BLaER1 (cell line): Measurements from ENCODE around the gene NCKAP5.

Source experiments
- H3K27ac ChIP-seq: shearing (Covaris generic); formaldehyde crosslinking; 2 replicates; pipeline ENCODE4 v1.8.1; 2022
- H3K27me3 ChIP-seq: shearing (Covaris generic); formaldehyde crosslinking; 2 replicates; pipeline ENCODE4 v1.8.1; 2022
- H3K36me3 ChIP-seq: shearing (Covaris generic); formaldehyde crosslinking; 2 replicates; pipeline ENCODE4 v1.8.1; 2022
- H3K4me1 ChIP-seq: shearing (Covaris generic); formaldehyde crosslinking; 2 replicates; pipeline ENCODE4 v1.8.1; 2022
- H3K4me2 ChIP-seq: shearing (Covaris generic); formaldehyde crosslinking; 2 replicates; pipeline ENCODE4 v1.8.1; 2022
- H3K4me3 ChIP-seq: shearing (Covaris generic); formaldehyde crosslinking; 2 replicates; pipeline ENCODE4 v1.8.1; 2022
- H3K9ac ChIP-seq: shearing (Covaris generic); formaldehyde crosslinking; 2 replicates; pipeline ENCODE4 v1.8.1; 2022
- H3K9me3 ChIP-seq: shearing (Covaris generic); formaldehyde crosslinking; 2 replicates; pipeline ENCODE4 v1.8.1; 2022
- H4K20me1 ChIP-seq: shearing (Covaris generic); formaldehyde crosslinking; 2 replicates; pipeline ENCODE4 v1.8.1; 2022
- Cebpa-rat ChIP-seq: shearing (Covaris generic); IDR thresholded peaks from 2 replicates; pipeline ENCODE4 v1.8.1; 2022

Gene NCKAP5

DNA sequence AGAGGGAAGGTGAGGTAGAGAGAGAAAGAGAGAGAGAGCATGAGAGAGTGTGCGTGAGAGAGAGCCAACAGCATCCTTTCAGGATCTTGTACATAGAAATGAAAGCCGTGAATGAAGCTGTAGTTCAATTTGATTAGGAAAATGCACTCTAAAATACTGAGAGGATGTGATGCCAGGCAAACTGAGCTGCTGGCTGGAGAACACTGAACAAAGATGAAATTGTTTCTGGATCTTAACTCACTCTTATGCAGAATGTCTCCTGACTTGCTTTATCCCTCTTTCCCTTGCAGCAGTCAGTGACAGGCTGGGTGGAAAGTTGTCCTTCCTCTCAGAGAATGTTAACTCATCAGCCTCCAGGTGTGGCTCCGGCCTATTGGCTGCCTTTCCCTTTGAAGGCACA lies 908.9 kb downstream of the NCKAP5 start:
- no peaks in the 10 kb centered on the region for H3K27me3 ChIP-seq
- H4K20me1 ChIP-seq = no peaks in the 10 kb centered on the region
- no peaks in the 10 kb centered on the region for H3K4me1 ChIP-seq
- no peak for TF ChIP-seq Cebpa-rat
- H3K4me3 ChIP-seq = no peak overlapping the region
- no peak overlapping the region for H3K4me2 ChIP-seq
- H3K27ac ChIP-seq = no peak overlapping the region
- no peaks in the 10 kb centered on the region for H3K9me3 ChIP-seq
- no peaks in the 10 kb centered on the region for H3K36me3 ChIP-seq
- no peak overlapping the region for H3K9ac ChIP-seq

DNA sequence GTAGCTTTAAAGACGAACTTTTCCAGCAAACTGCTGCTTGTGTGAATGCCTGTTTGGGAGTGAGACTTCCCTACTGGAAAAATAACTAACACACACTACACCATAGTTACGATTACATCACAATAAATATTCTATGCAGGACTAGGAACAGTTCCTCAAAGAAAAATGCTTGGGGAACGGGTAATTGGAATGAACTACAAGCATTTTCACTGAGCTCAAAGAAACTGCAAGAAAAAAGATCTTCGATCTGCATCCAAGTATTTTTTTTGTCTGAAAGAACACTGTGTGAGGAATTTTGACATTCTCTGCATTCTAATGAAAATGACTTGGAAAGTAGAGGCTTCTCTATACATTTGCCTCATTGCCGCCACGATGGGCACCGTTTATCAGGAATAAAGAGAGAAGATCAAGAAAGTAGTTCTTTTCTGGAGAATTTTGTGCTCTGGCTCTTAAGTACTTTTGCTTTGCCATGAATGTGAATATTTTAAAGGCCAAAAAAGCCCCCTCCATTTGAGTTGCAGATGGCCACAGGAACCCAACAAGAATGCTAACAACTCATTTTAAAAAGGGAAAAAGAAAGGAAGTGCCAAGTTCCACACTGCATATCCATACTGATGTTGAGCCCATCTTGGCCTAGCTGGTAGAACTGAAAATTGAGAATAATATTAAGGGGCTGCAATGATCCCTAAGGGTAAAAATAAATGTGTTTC lies 911.8 kb downstream of the NCKAP5 start:
- Histone ChIP-seq H3K27me3 (no peaks in the 10 kb centered on the region), H3K9ac (no peak overlapping the region), H3K27ac (no peak overlapping the region), H3K4me1 (no peaks in the 10 kb centered on the region), H4K20me1 (no peaks in the 10 kb centered on the region), H3K4me2 (no peak overlapping the region), H3K4me3 (no peak overlapping the region), H3K9me3 (no peaks in the 10 kb centered on the region), H3K36me3 (no peaks in the 10 kb centered on the region)
- no peak for TF ChIP-seq Cebpa-rat

DNA sequence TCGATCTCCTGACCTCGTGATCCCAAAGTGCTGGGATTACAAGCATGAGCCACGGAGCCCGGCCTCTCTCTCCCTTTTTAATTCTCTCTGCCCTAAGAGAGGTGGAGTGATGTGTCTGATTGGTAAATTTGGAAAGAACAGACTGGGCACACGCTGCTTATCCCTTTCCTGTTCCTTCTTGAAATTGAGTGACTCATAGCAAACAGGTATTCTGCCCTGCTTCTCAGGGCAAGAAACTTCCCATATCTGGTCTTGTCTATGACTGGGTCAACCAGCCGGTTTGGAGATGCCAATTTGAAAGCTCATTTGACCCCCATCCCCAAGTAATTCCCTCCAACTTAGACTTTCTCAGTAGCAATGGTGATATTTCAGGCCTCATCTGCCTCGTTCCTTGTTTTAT lies 913.3 kb downstream of the NCKAP5 start:
- Histone ChIP-seq H3K36me3 (no peaks in the 10 kb centered on the region), H3K27ac (no peak overlapping the region), H3K4me1 (no peaks in the 10 kb centered on the region), H3K9ac (no peak overlapping the region), H3K4me2 (no peak overlapping the region), H4K20me1 (no peaks in the 10 kb centered on the region), H3K27me3 (no peaks in the 10 kb centered on the region), H3K9me3 (no peaks in the 10 kb centered on the region), H3K4me3 (no peak overlapping the region)
- no peak for TF ChIP-seq Cebpa-rat

DNA sequence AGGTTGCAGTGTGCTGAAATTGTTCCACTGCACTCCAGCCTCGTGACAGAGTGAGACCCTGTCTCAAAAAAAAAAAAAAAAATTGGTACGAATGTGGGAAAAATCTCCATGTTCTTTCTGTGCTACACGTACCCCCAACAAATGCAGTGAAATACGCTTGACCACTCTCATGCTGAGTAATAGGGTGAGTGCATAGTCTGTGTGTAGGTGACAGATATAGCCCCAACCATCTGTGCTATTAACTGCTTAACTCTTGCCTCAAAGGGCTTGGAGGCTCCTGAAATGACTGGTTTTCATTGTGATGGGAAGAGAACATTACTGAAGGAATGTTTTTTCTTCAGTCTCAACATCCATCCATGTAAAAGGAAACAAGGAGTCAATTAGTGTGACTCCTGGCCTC lies 913.9 kb downstream of the NCKAP5 start:
- Histone ChIP-seq H3K36me3 (no peaks in the 10 kb centered on the region), H3K27ac (no peak overlapping the region), H3K4me2 (no peak overlapping the region), H3K9me3 (no peaks in the 10 kb centered on the region), H3K4me3 (no peak overlapping the region), H4K20me1 (no peaks in the 10 kb centered on the region), H3K4me1 (no peaks in the 10 kb centered on the region), H3K9ac (no peak overlapping the region), H3K27me3 (no peaks in the 10 kb centered on the region)
- TF ChIP-seq Cebpa-rat = no peak

DNA sequence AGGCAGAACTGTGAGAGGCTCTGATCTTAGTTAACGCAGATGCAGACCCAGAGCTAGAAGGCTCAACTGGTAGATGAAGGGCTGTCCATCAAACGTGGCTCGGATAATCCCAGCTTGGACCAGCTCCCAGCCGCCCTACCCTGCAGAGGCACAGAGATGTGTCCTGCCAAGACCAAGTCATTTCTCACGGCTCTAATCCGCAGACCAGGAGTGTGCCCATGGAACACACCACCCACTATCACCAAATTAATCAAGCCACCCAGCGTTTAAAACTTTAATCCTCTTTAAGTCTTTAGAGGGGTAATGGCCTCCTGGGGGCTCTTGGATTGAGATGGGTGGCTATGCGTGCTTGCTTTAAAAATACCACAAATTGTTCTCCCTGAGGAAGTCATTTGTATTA lies 915.8 kb downstream of the NCKAP5 start:
- Histone ChIP-seq H3K4me2 (no peak overlapping the region), H3K9me3 (no peaks in the 10 kb centered on the region), H4K20me1 (no peaks in the 10 kb centered on the region), H3K27ac (no peak overlapping the region), H3K4me3 (no peak overlapping the region), H3K36me3 (no peaks in the 10 kb centered on the region), H3K9ac (no peak overlapping the region), H3K27me3 (no peaks in the 10 kb centered on the region), H3K4me1 (peaks cover 4% of the 10 kb centered on the region)
- TF ChIP-seq Cebpa-rat = no peak

DNA sequence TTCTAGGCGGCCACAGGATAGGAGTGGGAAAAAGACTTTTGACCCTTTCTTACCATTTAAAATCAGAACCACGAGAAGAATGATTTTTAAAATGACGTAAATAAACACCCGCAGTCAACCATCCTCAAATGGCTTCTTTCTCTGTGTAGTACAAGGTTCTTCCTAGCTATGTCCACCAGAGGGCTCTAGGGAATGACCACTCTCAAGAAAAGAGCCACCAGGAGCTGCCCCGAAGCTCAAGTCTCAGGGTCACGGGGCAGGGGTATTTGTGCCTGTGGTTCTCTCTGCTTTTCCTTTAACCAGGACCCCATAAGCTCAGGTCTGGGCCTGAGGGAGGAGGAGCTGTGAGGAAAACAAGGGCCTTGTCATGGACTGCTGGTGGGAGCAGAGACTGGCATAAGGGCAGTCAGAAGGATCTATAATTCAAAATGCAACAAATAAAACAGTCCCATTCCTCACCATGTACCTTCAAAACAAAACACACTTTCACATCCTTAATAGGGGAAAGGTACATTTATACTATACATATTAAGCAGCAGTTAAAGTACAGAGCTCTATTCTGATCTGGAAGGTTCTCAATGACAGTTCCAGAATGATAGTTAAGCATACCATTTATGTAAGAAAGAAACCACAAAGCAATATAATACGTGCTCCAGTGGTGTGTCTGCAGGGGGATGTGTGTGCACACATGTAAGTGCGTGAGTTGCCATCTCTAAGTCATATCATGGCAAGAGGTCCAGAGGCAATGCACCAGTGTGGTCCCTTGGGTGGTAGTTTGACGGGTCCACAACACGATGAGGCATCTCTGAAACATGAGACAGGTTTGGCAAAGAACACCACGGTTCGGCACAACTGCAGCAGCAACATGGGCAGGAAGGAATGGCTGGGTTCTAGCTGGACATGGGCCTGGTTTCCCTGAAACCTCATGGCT lies 916.9 kb downstream of the NCKAP5 start:
- Histone ChIP-seq H3K9ac (no peak overlapping the region), H3K27ac (no peak overlapping the region), H3K36me3 (no peaks in the 10 kb centered on the region), H3K9me3 (no peaks in the 10 kb centered on the region), H3K4me3 (no peak overlapping the region), H3K4me1 (peaks cover 15% of the 10 kb centered on the region), H4K20me1 (no peaks in the 10 kb centered on the region), H3K27me3 (no peaks in the 10 kb centered on the region), H3K4me2 (no peak overlapping the region)
- no peak for TF ChIP-seq Cebpa-rat

DNA sequence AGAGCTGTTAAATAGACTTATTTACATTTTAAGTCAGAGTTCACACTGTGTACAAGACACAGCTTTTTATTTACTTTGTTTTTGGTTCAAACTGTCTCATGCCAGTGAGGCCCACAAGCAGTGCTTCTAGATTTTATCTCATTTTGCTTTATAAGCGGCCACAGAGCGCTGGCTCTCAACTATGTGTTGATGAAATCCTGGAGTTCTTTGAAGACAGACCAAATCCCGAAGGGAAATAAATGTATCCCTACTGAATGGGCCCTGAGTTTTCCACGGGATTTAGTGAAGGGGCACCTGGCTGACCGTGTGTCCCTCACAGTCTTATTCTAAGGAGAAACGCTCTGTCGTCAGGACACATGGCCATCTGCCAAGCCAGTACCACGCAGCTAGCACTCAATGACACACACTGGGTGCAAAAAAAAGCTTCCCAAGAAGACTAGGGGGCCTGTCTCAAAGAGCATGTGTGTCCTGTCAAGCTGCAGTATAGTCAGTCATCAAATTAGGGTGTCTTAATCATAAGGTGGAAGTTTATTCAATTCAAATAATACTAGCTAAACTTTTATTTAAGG lies 921.6 kb downstream of the NCKAP5 start:
- no peaks in the 10 kb centered on the region for H3K27me3 ChIP-seq
- TF ChIP-seq Cebpa-rat = no peak
- H3K4me1 ChIP-seq = peaks cover 57% of the 10 kb centered on the region
- H3K9ac ChIP-seq = no peak overlapping the region
- peak overlapping the region; percentile 68 for H3K4me2 ChIP-seq
- H4K20me1 ChIP-seq = no peaks in the 10 kb centered on the region
- H3K27ac ChIP-seq = no peak overlapping the region
- no peak overlapping the region for H3K4me3 ChIP-seq
- H3K36me3 ChIP-seq = no peaks in the 10 kb centered on the region
- no peaks in the 10 kb centered on the region for H3K9me3 ChIP-seq

DNA sequence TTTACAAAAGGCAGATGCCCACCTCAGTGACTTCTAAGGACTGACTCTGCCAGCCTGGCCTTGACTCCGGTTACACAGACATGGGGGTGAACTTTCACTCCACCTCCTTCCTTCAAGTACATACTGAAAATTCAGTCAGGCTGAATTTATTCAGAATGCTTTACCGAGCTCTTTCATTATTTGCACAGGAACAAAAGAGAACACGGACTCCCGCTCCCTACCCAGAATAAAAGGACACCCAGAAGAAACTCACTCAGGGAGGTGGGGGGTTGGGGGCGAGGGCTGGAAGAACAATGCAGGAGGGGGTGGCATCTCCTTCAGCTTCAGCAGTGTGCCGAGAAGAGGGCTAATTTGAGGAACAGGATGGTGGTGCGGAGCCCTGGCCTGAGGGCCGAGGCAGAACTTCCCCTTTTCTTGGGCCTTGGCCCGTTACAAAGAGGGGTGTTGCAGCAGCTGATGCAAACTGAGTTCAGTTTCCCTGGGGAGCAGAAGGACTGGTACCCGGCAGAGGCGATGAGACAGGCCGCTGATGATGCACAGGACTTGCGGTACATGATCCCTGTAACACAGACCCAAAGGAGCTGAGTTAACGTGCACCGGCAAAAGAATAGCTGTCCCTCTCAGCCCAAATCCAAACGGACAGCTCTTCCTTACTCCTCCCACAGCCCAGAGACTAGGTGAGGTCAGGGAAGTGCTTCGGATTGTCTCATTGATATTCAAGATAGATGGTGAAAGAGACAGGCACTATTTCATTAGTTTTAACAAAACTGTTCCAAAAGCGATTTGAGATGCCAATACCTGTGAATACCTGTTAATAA lies 922.3 kb downstream of the NCKAP5 start:
- Histone ChIP-seq H3K27ac (peak overlapping the region; percentile 44; the same call in 1 of the 2 replicates), H3K27me3 (no peaks in the 10 kb centered on the region), H3K4me2 (peak overlapping the region; percentile 68), H3K4me3 (no peak overlapping the region), H3K36me3 (no peaks in the 10 kb centered on the region), H3K4me1 (peaks cover 57% of the 10 kb centered on the region), H3K9me3 (no peaks in the 10 kb centered on the region), H3K9ac (no peak overlapping the region), H4K20me1 (no peaks in the 10 kb centered on the region)
- TF ChIP-seq Cebpa-rat = no peak

DNA sequence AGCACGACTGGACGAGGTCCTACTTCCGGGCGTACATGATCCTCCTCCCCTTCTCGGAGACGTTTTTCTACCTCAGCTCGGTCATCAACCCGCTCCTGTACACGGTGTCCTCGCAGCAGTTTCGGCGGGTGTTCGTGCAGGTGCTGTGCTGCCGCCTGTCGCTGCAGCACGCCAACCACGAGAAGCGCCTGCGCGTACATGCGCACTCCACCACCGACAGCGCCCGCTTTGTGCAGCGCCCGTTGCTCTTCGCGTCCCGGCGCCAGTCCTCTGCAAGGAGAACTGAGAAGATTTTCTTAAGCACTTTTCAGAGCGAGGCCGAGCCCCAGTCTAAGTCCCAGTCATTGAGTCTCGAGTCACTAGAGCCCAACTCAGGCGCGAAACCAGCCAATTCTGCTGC lies 923.1 kb downstream of the NCKAP5 start:
- Histone ChIP-seq H3K9ac (no peak overlapping the region), H3K4me1 (peaks cover 57% of the 10 kb centered on the region), H3K9me3 (no peaks in the 10 kb centered on the region), H3K27me3 (no peaks in the 10 kb centered on the region), H3K36me3 (no peaks in the 10 kb centered on the region), H3K27ac (peak overlapping the region; percentile 44; the same call in 1 of the 2 replicates), H3K4me2 (peak overlapping the region; percentile 68), H3K4me3 (no peak overlapping the region), H4K20me1 (no peaks in the 10 kb centered on the region)
- TF ChIP-seq Cebpa-rat = no peak
